SK-N-MC (cell line): Measurements from ENCODE around the gene APBA3.

ENCODE experiments used
- EZH2 ChIP-seq: fragments of 200-600 bp; sonication (generic); IDR thresholded peaks from one replicate; pipeline ENCODE4 v1.6.1; 2017; ENCODE audit warnings: antibody characterized with exemption
- POLR2AphosphoS5 ChIP-seq: IDR thresholded peaks from 2 replicates; pipeline ENCODE4 v1.6.1; 2012; ENCODE audit warnings: mild to moderate bottlenecking, low read depth, low read length, borderline replicate concordance

DNA sequence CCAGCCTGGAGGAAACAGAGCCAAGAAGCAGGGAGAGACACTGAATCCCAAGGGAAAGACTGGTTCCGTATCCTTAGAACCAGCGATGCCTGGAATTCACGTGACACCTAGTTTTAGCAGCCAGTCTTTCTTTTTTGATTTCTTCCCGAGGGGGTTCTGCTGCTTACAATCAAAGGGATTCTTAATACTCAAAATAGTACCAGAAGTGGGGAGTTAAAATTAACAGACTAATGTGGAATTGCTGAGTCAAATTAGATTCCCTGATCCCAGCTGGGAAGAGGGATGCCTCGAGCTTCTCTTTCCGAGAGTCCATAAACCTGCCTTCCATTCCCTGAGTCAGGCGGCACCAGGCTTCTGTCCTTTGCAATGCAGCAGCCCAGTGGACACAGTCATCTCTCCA is 29.4 kb upstream of the APBA3 start:
- no peak for TF ChIP-seq EZH2
- no peak for TF ChIP-seq POLR2AphosphoS5
